Measurements from ENCODE around the gene MBTPS1. TPM values are rescaled to one million over a fixed set of nuclear protein-coding genes. Genes with fewer than 3 reads are reported as not detected.

The MBTPS1 gene
- total and polyA plus RNA-seq, 9 of the 15 experiments (the other 6 are each of a cell fraction or from before 2014, with no cell fraction given): 2.8 to 57.6 (median 43.8) TPM

- TF ChIP-seq ZNF740 (CRISPR knock-in tag; IDR thresholded peaks at IDR 0.05) (no peak), ZNF740 (tag; IDR thresholded peaks at IDR 0.05) (no peak), BDP1 (IDR thresholded peaks at IDR 0.05; ENCODE audit: insufficient read depth, insufficient read length) (no peak), STAT6 (CRISPR knock-in tag; IDR thresholded peaks at IDR 0.05) (no peak), ZNF75A (CRISPR knock-in tag; IDR thresholded peaks at IDR 0.05) (no peak)
Measured at GRCh38 chr16:84053237-84053636, 63.5 kb downstream of the MBTPS1 start (continued).

GRCh38 chr16:84052071-84052622 is 64.6 kb downstream of the MBTPS1 start:
- DNase-seq (ENCODE audit: extremely low read depth in 1 of 4, low spot score in 3 of 4) (no peak), FAIRE-seq (no peak), ATAC-seq (no peak)
- peaks cover 8 to 22% of the 10 kb centered on the region in 2 experiments; a peak in 4 of 5 replicates for H3K4me1 ChIP-seq (replicated peaks in 1 of 2; ENCODE audit: control insufficient read depth in 2 of 2, insufficient read depth in 2 of 2, low read length in 2 of 2)
- no peaks in the 10 kb centered on the region for H3K9me3 ChIP-seq (replicated peaks; ENCODE audit: control insufficient read depth, insufficient read depth, low read depth, low read length)
- 91% methylated on average over 26 of the region's 27 CpGs for WGBS (ENCODE audit: insufficient coverage, low coverage, missing lambda C conversion rate)
- peaks cover under 1% of the 10 kb centered on the region; the same call in 1 of the 2 replicates for H4K20me1 ChIP-seq (replicated peaks; ENCODE audit: control insufficient read depth, insufficient read depth, low read length)
- no peak overlapping the region for H3K27ac ChIP-seq (ENCODE audit: extremely low read depth, low read depth, low read length)
- ChIA-PET CTCF (ENCODE audit: low intra/inter-chr PET ratio) (interaction anchor here (1.0 kb wide), 1 partner anchor 13 kb away, joined by 3 read pairs; no protein-coding TSS in a partner anchor), POLR2A (no interaction called here)
- in situ Hi-C loops (cut with MboI) (no loop called here), intact Hi-C loops (cut with micrococcal nuclease) (no loop called here)
- peak; percentile 25; the same call in 1 of the 2 replicates for TF ChIP-seq POLR2G (IDR thresholded peaks at IDR 0.05; ENCODE audit: low read depth, low read length)
- no peak for TF ChIP-seq XRCC3 (IDR thresholded peaks at IDR 0.05)
- BruUV-seq (replicated peaks): no TSS peak
- H3K9ac ChIP-seq (ENCODE audit: insufficient read depth in 1 of 2, low read depth in 2 of 2, low read length in 2 of 2): 0 out of 4 replicates have a peak overlapping the region, but pooled peaks of 1 of the 2 experiments have one; percentile 30
- H3K79me2 ChIP-seq (ENCODE audit: control insufficient read depth, insufficient read depth, low read length): no peaks in the 10 kb centered on the region
- H3K9me1 ChIP-seq (ENCODE audit: control insufficient read depth, insufficient read depth, low read length): peaks cover 4% of the 10 kb centered on the region
- H3K4me3 ChIP-seq: no peak overlapping the region
- H3K27me3 ChIP-seq (ENCODE audit: control insufficient read depth in 2 of 2, insufficient read depth in 2 of 2, low read length in 2 of 2): no peaks in the 10 kb centered on the region
- H3K36me3 ChIP-seq (ENCODE audit: control insufficient read depth, insufficient read depth, low read length): peaks cover 63% of the 10 kb centered on the region; the same call in 1 of the 3 replicates
- H3K4me2 ChIP-seq (ENCODE audit: insufficient read depth, low read length): no peak overlapping the region
- H2AFZ ChIP-seq (ENCODE audit: low read depth, low read length): no peak overlapping the region
